DMS79 treated with DMSO at 0.1 percent for 48 hours (cell line): ENCODE measurements around the gene TBL1X.
"Not testable (repeated sequence)": the region's sequence is repeated elsewhere in the genome, so short reads cannot be mapped to it uniquely, and the experiment has no call there.

Experiments used
- DNase-seq: peaks from one replicate; lab custom pipeline; 2025; lab: John Stamatoyannopoulos, UW

TBL1X gene

GRCh38 chrX:9536156-9536555, 71.3 kb downstream of the TBL1X start:
- DNase-seq = not testable (repeated sequence)

GRCh38 chrX:9537781-9538180, 72.9 kb downstream of the TBL1X start:
- DNase-seq = no peak

GRCh38 chrX:9538544-9539045, 73.7 kb downstream of the TBL1X start:
- DNase-seq = peak; percentile 35

GRCh38 chrX:9539605-9540387, 74.9 kb downstream of the TBL1X start:
- DNase-seq = no peak

- no peak for DNase-seq
Measured at GRCh38 chrX:9542106-9542760, 77.4 kb downstream of the TBL1X start.

- DNase-seq = no peak
Measured at GRCh38 chrX:9542761-9543111, 77.9 kb downstream of the TBL1X start.

- DNase-seq = no peak
Measured at GRCh38 chrX:9555354-9555753, 90.5 kb downstream of the TBL1X start.

- no peak for DNase-seq
Measured at GRCh38 chrX:9557091-9557490, 92.2 kb downstream of the TBL1X start.

GRCh38 chrX:9557521-9557920, 92.7 kb downstream of the TBL1X start:
- no peak for DNase-seq

GRCh38 chrX:9558615-9559014, 93.8 kb downstream of the TBL1X start:
- no peak for DNase-seq

GRCh38 chrX:9560219-9560618, 95.4 kb downstream of the TBL1X start:
- DNase-seq = no peak

GRCh38 chrX:9561199-9561598, 96.3 kb downstream of the TBL1X start:
- DNase-seq = no peak

GRCh38 chrX:9562851-9563250, 98.0 kb downstream of the TBL1X start:
- no peak for DNase-seq

- DNase-seq = no peak
Measured at GRCh38 chrX:9566150-9566621, 101.3 kb downstream of the TBL1X start.

- no peak for DNase-seq
Measured at GRCh38 chrX:9569876-9570301, 105.0 kb downstream of the TBL1X start.

GRCh38 chrX:9573282-9574106, 108.6 kb downstream of the TBL1X start:
- peak; percentile 10 for DNase-seq

GRCh38 chrX:9576059-9576458, 111.2 kb downstream of the TBL1X start:
- no peak for DNase-seq

GRCh38 chrX:9577555-9577954, 112.7 kb downstream of the TBL1X start:
- no peak for DNase-seq

GRCh38 chrX:9578083-9578779, 113.4 kb downstream of the TBL1X start:
- no peak for DNase-seq

- DNase-seq = no peak
Measured at GRCh38 chrX:9581771-9582385, 117.0 kb downstream of the TBL1X start.

GRCh38 chrX:9582956-9583355, 118.1 kb downstream of the TBL1X start:
- no peak for DNase-seq
